ENCODE measurements around the gene HELQ.

- TF ChIP-seq REST (IDR thresholded peaks at IDR 0.05; ENCODE audit: borderline replicate concordance) (no peak), EZH2 (IDR thresholded peaks at IDR 0.05; ENCODE audit: borderline replicate concordance, insufficient read depth, low read length, poor library complexity, severe bottlenecking) (no peak), MXI1 (conservative IDR thresholded peaks at IDR 0.05; ENCODE audit: poor library complexity, severe bottlenecking) (no peak)
- TF ChIP-seq, protein P1, sequence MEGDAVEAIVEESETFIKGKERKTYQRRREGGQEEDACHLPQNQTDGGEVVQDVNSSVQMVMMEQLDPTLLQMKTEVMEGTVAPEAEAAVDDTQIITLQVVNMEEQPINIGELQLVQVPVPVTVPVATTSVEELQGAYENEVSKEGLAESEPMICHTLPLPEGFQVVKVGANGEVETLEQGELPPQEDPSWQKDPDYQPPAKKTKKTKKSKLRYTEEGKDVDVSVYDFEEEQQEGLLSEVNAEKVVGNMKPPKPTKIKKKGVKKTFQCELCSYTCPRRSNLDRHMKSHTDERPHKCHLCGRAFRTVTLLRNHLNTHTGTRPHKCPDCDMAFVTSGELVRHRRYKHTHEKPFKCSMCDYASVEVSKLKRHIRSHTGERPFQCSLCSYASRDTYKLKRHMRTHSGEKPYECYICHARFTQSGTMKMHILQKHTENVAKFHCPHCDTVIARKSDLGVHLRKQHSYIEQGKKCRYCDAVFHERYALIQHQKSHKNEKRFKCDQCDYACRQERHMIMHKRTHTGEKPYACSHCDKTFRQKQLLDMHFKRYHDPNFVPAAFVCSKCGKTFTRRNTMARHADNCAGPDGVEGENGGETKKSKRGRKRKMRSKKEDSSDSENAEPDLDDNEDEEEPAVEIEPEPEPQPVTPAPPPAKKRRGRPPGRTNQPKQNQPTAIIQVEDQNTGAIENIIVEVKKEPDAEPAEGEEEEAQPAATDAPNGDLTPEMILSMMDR (IDR thresholded peaks at IDR 0.05; ENCODE audit: poor library complexity, severe bottlenecking) = no peak
These were observed 92.9 kb downstream of the HELQ start for GRCh38 chr4:83362492-83363329.
